ENCODE data around the gene RARB. TPM values are rescaled to one million over a fixed set of nuclear protein-coding genes. Genes with fewer than 3 reads are reported as not detected.

Gene RARB
- total RNA-seq, 3 donors from 2014 or later = 0.80 to 20.1 (median 8.2) TPM

DNA sequence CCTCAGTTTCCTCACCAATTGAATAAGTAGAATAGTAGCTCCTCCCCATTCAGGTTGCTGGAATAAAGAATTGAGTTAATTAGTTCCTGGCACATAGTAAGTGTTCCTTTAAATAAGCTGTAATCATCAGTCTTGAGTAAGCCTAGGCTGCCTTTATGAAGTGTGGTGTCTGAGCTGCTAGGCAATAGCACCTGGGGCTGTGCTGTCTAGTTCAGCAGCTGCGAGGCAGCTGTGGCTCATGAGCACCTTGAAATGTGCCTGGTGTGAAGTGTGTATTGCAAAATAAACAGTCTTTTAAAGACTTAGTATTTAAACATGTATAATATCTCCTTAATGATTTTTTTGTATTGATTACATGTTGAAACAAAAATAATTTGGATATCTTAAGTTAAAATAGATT is 159.0 kb downstream of the RARB start:
- DNase-seq (ENCODE audit: low spot score in 2 of 2) = no peak
- H3K36me3 ChIP-seq = no peaks in the 10 kb centered on the region
- H3K27me3 ChIP-seq = no peaks in the 10 kb centered on the region
- H3K27ac ChIP-seq = no peak overlapping the region
- H3K9me3 ChIP-seq = no peaks in the 10 kb centered on the region
- no peak overlapping the region for H3K4me3 ChIP-seq
- TF ChIP-seq, protein P1, sequence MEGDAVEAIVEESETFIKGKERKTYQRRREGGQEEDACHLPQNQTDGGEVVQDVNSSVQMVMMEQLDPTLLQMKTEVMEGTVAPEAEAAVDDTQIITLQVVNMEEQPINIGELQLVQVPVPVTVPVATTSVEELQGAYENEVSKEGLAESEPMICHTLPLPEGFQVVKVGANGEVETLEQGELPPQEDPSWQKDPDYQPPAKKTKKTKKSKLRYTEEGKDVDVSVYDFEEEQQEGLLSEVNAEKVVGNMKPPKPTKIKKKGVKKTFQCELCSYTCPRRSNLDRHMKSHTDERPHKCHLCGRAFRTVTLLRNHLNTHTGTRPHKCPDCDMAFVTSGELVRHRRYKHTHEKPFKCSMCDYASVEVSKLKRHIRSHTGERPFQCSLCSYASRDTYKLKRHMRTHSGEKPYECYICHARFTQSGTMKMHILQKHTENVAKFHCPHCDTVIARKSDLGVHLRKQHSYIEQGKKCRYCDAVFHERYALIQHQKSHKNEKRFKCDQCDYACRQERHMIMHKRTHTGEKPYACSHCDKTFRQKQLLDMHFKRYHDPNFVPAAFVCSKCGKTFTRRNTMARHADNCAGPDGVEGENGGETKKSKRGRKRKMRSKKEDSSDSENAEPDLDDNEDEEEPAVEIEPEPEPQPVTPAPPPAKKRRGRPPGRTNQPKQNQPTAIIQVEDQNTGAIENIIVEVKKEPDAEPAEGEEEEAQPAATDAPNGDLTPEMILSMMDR (IDR thresholded peaks at IDR 0.05) = no peak
- TF ChIP-seq POLR2A (IDR thresholded peaks at IDR 0.05) (no peak), POLR2AphosphoS5 (IDR thresholded peaks at IDR 0.05) (no peak)
- intact Hi-C loops (cut with DNase I; ENCODE audit: low total_unique reads) = no loop called here
- no peaks in the 10 kb centered on the region for H3K4me1 ChIP-seq

DNA sequence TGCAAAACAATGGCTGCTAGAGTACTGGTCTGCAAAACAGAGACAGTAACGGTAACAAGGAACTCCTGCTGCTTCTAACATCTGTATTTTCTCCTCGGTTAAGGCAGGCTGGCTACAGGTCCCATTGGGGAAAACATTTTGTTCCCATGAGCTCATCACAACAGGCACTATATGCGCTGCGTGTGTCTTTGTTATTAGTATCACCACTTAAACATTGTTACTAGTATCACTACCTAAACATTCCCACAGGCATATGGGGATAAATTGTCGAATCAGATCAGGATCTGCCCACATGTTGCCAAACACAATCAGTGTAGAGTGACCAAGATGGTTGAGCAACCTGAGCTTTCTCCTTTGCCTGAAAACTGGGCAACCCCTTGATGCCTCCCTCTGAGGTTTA is 159.5 kb downstream of the RARB start:
- no peaks in the 10 kb centered on the region for H3K4me1 ChIP-seq
- no peak for DNase-seq (ENCODE audit: low spot score in 2 of 2)
- no peaks in the 10 kb centered on the region for H3K27me3 ChIP-seq
- no peaks in the 10 kb centered on the region for H3K9me3 ChIP-seq
- no peak for TF ChIP-seq POLR2A (IDR thresholded peaks at IDR 0.05)
- TF ChIP-seq, protein P1 (IDR thresholded peaks at IDR 0.05) = no peak
- TF ChIP-seq POLR2AphosphoS5 (IDR thresholded peaks at IDR 0.05) = no peak
- no peak overlapping the region for H3K4me3 ChIP-seq
- intact Hi-C loops (cut with DNase I; ENCODE audit: low total_unique reads) = no loop called here
- no peak overlapping the region for H3K27ac ChIP-seq
- no peaks in the 10 kb centered on the region for H3K36me3 ChIP-seq

DNA sequence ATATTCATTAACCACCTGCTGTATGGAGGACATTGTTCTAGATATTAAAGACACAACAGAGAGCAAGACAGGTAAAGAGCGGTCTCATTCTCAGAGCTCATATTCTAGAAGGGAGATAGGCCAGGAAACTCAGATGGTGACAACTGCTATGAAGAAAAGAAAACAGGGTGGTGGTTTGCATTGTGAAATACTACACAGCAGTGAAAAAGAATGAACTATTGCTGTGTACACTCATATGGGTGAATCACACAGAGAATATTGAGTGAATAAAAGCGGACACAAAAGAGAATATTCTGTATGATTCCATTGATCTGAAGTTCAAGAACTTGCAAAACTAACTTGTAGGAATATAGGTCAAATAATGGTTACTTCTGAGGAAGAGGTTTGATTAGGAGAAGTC is 159.9 kb downstream of the RARB start:
- Histone ChIP-seq H3K4me3 (no peak overlapping the region), H3K4me1 (no peaks in the 10 kb centered on the region), H3K9me3 (no peaks in the 10 kb centered on the region), H3K27ac (no peak overlapping the region), H3K27me3 (no peaks in the 10 kb centered on the region), H3K36me3 (no peaks in the 10 kb centered on the region)
- no peak for DNase-seq (ENCODE audit: low spot score in 2 of 2)
- TF ChIP-seq, protein P1 (IDR thresholded peaks at IDR 0.05) = no peak
- no peak for TF ChIP-seq POLR2A (IDR thresholded peaks at IDR 0.05)
- no peak for TF ChIP-seq POLR2AphosphoS5 (IDR thresholded peaks at IDR 0.05)
- intact Hi-C loops (cut with DNase I; ENCODE audit: low total_unique reads) = no loop called here

DNA sequence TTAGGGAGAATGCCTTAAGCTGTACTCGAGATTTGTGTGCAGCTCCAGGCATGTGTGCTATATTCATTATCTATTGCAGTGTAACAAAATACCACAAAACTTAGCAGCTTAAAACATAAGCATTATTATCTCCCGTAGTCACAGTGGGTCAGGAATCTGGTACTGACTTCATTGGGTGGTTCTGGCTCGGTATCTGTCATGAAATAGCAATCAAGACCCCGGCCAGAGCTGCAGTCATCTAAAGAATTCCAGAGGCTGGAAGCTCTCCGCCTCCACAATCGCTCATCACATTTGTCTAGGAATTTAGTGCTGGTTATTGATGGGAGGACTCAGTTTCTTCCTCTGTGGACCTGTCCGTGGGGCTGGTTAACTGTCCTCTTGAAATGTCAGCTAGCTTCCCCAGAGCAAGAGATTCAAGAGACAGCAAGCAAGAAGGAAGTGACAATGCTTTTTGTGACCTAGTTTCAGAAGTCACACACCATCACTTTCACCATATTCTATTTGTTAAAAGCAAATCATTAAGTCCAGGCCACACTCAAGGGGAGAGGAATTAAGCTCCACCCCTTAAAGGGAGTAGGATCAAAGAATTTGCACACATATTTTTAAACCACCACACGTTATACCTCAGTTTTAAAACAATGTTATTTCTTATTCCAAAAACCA is 160.5 kb downstream of the RARB start:
- intact Hi-C loops (cut with DNase I; ENCODE audit: low total_unique reads) = no loop called here
- H3K27ac ChIP-seq = no peak overlapping the region
- H3K9me3 ChIP-seq = no peaks in the 10 kb centered on the region
- H3K36me3 ChIP-seq = no peaks in the 10 kb centered on the region
- TF ChIP-seq POLR2A (IDR thresholded peaks at IDR 0.05) = no peak
- TF ChIP-seq, protein P1 (IDR thresholded peaks at IDR 0.05) = no peak
- no peak for TF ChIP-seq POLR2AphosphoS5 (IDR thresholded peaks at IDR 0.05)
- no peak for DNase-seq (ENCODE audit: low spot score in 2 of 2)
- H3K4me1 ChIP-seq = no peaks in the 10 kb centered on the region
- H3K27me3 ChIP-seq = no peaks in the 10 kb centered on the region
- no peak overlapping the region for H3K4me3 ChIP-seq

DNA sequence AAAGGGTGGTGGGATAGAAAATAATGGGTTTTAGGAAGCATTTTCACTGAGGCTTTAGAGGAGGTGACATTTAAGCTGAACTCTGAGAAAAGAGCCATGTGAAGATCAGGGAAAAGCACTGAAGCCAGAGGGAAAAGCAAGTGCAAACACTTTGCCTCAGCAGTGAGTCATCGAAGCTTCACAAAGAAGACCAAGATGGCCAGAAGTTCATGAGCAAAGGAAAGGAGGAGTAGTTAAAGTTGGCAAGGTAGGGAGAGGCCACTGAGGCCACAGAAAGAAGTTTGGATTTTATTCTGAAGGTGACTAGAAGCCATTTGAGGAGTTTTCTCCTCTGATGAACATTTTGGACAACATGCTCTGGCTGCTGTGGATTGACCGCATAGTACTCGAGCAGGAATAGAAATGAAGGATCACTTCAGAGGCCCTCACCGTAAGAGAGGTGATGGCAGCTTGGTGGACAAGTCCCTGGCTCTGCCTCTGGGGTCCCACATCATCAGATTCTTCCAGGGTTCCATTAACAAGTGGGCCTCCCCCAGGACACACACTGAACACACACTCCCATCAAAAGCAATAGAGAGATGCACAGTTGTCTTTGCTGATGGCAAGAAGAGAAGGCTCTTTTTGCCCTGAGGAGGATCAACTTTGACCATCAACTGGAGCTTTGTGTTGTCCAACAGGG is 161.2 kb downstream of the RARB start:
- Histone ChIP-seq H3K27ac (peak overlapping the region in 1 of 2 donors; percentile 14), H3K4me3 (no peak overlapping the region), H3K4me1 (no peaks in the 10 kb centered on the region), H3K27me3 (no peaks in the 10 kb centered on the region), H3K36me3 (no peaks in the 10 kb centered on the region), H3K9me3 (no peaks in the 10 kb centered on the region)
- intact Hi-C loops (cut with DNase I; ENCODE audit: low total_unique reads) = no loop called here
- TF ChIP-seq POLR2A (IDR thresholded peaks at IDR 0.05) = no peak
- TF ChIP-seq, protein P1 (IDR thresholded peaks at IDR 0.05) = no peak
- TF ChIP-seq POLR2AphosphoS5 (IDR thresholded peaks at IDR 0.05) = no peak
- no peak for DNase-seq (ENCODE audit: low spot score in 2 of 2)

Measured in breast epithelium (tissue), 4 donors.